ENCODE data around the gene ZFAND3. TPM values are rescaled to one million over a fixed set of nuclear protein-coding genes. Genes with fewer than 3 reads are reported as not detected.

ZFAND3 gene
- total RNA-seq, 1 experiment from 2014 or later = 47.2 TPM

GRCh38 chr6:37941871-37942270 is 122.3 kb downstream of the ZFAND3 start:
- ATAC-seq = no peak
- CTCF ChIA-PET = no interaction called here

GRCh38 chr6:37942606-37943376 is 123.3 kb downstream of the ZFAND3 start:
- H4K20me1 ChIP-seq (ENCODE audit: insufficient read depth) = no peaks in the 10 kb centered on the region; the same call in 1 of the 2 replicates
- no peaks in the 10 kb centered on the region for H3K4me1 ChIP-seq (ENCODE audit: control insufficient read depth in 1 of 2, insufficient read depth in 2 of 2, low read length in 2 of 2)
- intact Hi-C loops (cut with micrococcal nuclease) = no loop called here
- H3K79me2 ChIP-seq (ENCODE audit: insufficient read depth, low read length) = peaks cover 55% of the 10 kb centered on the region
- DNase-seq (ENCODE audit: low read depth, low spot score) (no peak), ATAC-seq (no peak)
- TF ChIP-seq EZH2 (IDR thresholded peaks at IDR 0.05) = no peak
- TF ChIP-seq SP1 (IDR thresholded peaks at IDR 0.05; ENCODE audit: low read depth) = no peak
- no peak for TF ChIP-seq SIN3A (IDR thresholded peaks at IDR 0.05; ENCODE audit: low read depth)
- TF ChIP-seq CEBPB (IDR thresholded peaks at IDR 0.05; ENCODE audit: low read depth) = no peak
- TF ChIP-seq, protein P1, sequence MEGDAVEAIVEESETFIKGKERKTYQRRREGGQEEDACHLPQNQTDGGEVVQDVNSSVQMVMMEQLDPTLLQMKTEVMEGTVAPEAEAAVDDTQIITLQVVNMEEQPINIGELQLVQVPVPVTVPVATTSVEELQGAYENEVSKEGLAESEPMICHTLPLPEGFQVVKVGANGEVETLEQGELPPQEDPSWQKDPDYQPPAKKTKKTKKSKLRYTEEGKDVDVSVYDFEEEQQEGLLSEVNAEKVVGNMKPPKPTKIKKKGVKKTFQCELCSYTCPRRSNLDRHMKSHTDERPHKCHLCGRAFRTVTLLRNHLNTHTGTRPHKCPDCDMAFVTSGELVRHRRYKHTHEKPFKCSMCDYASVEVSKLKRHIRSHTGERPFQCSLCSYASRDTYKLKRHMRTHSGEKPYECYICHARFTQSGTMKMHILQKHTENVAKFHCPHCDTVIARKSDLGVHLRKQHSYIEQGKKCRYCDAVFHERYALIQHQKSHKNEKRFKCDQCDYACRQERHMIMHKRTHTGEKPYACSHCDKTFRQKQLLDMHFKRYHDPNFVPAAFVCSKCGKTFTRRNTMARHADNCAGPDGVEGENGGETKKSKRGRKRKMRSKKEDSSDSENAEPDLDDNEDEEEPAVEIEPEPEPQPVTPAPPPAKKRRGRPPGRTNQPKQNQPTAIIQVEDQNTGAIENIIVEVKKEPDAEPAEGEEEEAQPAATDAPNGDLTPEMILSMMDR (IDR thresholded peaks at IDR 0.05 in 2 of 3, conservative IDR thresholded peaks at IDR 0.05 in 1 of 3; ENCODE audit: borderline replicate concordance in 1 of 3, insufficient read depth in 1 of 3, low read depth in 2 of 3, low read length in 2 of 3) = no peak
- TF ChIP-seq ELF1 (IDR thresholded peaks at IDR 0.05; ENCODE audit: borderline replicate concordance, low read depth) = no peak
- TF ChIP-seq ZNF274 (IDR thresholded peaks at IDR 0.05; ENCODE audit: low read depth, low read length) = no peak
- H3K9ac ChIP-seq (ENCODE audit: low read length) = no peak overlapping the region
- BruUV-seq (replicated peaks) = no TSS peak
- H3K36me3 ChIP-seq (ENCODE audit: control insufficient read depth in 1 of 2, insufficient read depth in 2 of 2, low read length in 2 of 2) = no peaks in the 10 kb centered on the region
- no peak overlapping the region for H2AFZ ChIP-seq (ENCODE audit: low read depth, low read length, poor library complexity, severe bottlenecking)
- ChIA-PET CTCF (no interaction called here), POLR2A (no interaction called here), RAD21 (ENCODE audit: low non-redundant PET in 1 of 2, low total read pairs in 2 of 2, uncharacterized antibody in 2 of 2, unreplicated experiment in 2 of 2) (no interaction called here)
- H3K27ac ChIP-seq (ENCODE audit: low read depth, low read length) = no peak overlapping the region
- no peaks in the 10 kb centered on the region for H3K9me2 ChIP-seq (ENCODE audit: insufficient read depth)
- no peak overlapping the region for H3K4me3 ChIP-seq (replicated peaks in 1 of 2; ENCODE audit: low read depth in 1 of 2, low read length in 2 of 2)
- H3K4me2 ChIP-seq (ENCODE audit: low read length) = no peak overlapping the region
- no peaks in the 10 kb centered on the region for H3K27me3 ChIP-seq (ENCODE audit: insufficient read depth, low read length)
- H3K9me3 ChIP-seq (ENCODE audit: control insufficient read depth in 1 of 2, insufficient read depth in 1 of 2, low read depth in 1 of 2, low read length in 2 of 2) = no peaks in the 10 kb centered on the region

More at GRCh38 chr6:37941871-37942270, 122.3 kb downstream of the ZFAND3 start:
- no peak for DNase-seq (ENCODE audit: low read depth, low spot score)
- no peak overlapping the region for H3K4me2 ChIP-seq (ENCODE audit: low read length)
- no peaks in the 10 kb centered on the region for H3K9me2 ChIP-seq (ENCODE audit: insufficient read depth)
- no peak for TF ChIP-seq RAD21 (IDR thresholded peaks at IDR 0.05; ENCODE audit: low read depth)
- no peak overlapping the region for H3K9ac ChIP-seq (ENCODE audit: low read length)
- H3K27me3 ChIP-seq (ENCODE audit: insufficient read depth, low read length) = no peaks in the 10 kb centered on the region
- peaks cover 49% of the 10 kb centered on the region for H3K79me2 ChIP-seq (ENCODE audit: insufficient read depth, low read length)
- H3K36me3 ChIP-seq (ENCODE audit: control insufficient read depth in 1 of 2, insufficient read depth in 2 of 2, low read length in 2 of 2) = no peaks in the 10 kb centered on the region
- H3K27ac ChIP-seq (ENCODE audit: low read depth, low read length) = no peak overlapping the region
- H3K9me3 ChIP-seq (ENCODE audit: control insufficient read depth in 1 of 2, insufficient read depth in 1 of 2, low read depth in 1 of 2, low read length in 2 of 2) = no peaks in the 10 kb centered on the region
- no peaks in the 10 kb centered on the region; the same call in 1 of the 2 replicates for H4K20me1 ChIP-seq (ENCODE audit: insufficient read depth)
- RAD21 ChIA-PET (ENCODE audit: low non-redundant PET in 1 of 2, low total read pairs in 2 of 2, uncharacterized antibody in 2 of 2, unreplicated experiment in 2 of 2) = no interaction called here
- POLR2A ChIA-PET = no interaction called here
- H3K4me1 ChIP-seq (ENCODE audit: control insufficient read depth in 1 of 2, insufficient read depth in 2 of 2, low read length in 2 of 2) = no peaks in the 10 kb centered on the region
- no peak overlapping the region for H2AFZ ChIP-seq (ENCODE audit: low read depth, low read length, poor library complexity, severe bottlenecking)
- intact Hi-C loops (cut with micrococcal nuclease) = no loop called here
- BruUV-seq (replicated peaks) = no TSS peak
- no peak overlapping the region for H3K4me3 ChIP-seq (replicated peaks in 1 of 2; ENCODE audit: low read depth in 1 of 2, low read length in 2 of 2)
